ENCODE measurements around the gene BBS12.

GRCh38 chr4:122765692-122766352, 33.3 kb downstream of the BBS12 start:
- TF ChIP-seq CTCF (IDR thresholded peaks at IDR 0.05) (no peak), POLR2A (IDR thresholded peaks at IDR 0.05) (no peak)
